SIG-M5 (cell line): Measurements from ENCODE around the gene MAP2.

Experiments
- DNase-seq: peaks from one replicate; lab custom pipeline; 2025; lab: John Stamatoyannopoulos, UW

The MAP2 gene, protein sequence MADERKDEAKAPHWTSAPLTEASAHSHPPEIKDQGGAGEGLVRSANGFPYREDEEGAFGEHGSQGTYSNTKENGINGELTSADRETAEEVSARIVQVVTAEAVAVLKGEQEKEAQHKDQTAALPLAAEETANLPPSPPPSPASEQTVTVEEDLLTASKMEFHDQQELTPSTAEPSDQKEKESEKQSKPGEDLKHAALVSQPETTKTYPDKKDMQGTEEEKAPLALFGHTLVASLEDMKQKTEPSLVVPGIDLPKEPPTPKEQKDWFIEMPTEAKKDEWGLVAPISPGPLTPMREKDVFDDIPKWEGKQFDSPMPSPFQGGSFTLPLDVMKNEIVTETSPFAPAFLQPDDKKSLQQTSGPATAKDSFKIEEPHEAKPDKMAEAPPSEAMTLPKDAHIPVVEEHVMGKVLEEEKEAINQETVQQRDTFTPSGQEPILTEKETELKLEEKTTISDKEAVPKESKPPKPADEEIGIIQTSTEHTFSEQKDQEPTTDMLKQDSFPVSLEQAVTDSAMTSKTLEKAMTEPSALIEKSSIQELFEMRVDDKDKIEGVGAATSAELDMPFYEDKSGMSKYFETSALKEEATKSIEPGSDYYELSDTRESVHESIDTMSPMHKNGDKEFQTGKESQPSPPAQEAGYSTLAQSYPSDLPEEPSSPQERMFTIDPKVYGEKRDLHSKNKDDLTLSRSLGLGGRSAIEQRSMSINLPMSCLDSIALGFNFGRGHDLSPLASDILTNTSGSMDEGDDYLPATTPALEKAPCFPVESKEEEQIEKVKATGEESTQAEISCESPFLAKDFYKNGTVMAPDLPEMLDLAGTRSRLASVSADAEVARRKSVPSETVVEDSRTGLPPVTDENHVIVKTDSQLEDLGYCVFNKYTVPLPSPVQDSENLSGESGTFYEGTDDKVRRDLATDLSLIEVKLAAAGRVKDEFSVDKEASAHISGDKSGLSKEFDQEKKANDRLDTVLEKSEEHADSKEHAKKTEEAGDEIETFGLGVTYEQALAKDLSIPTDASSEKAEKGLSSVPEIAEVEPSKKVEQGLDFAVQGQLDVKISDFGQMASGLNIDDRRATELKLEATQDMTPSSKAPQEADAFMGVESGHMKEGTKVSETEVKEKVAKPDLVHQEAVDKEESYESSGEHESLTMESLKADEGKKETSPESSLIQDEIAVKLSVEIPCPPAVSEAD (N-terminal part only)

DNA sequence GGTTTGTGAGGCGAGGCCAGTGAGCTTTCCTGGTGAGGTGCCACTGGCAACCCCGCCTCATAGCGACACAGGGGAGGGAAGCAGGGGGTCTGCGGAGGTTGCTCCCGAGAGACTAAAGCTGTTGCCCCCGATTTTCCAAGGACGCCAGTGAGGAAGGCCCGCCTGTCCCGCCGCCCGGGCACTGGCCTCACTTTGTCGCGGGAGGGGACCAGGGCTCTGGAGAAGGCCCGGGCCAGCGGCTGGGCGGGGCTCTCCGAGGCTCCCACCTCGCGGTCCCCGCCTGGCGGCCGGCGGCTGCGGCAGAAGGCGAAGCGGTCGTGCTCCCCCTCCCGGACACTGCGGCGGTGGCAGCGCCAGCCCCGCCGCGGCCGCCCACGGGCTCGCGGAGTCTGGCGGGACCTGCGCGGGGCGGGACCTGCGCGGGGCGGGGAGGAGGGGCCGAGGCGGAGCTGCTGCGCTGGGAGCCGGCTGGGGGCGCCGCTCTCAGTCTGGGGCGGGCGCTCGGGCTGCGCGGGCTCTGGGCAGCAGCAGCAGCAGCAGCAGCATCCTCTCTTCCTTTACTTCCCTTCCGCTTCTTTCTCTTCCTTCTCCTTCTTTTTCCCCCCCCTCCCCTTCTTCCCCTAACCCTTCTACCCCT, at the start of gene MAP2:
Gene MAP2 (plus strand): TSS at position 486 of the 637 bp plus-strand sequence. CDS start 229,124 bp downstream, outside the sequence.
- DNase-seq = no peak

DNA sequence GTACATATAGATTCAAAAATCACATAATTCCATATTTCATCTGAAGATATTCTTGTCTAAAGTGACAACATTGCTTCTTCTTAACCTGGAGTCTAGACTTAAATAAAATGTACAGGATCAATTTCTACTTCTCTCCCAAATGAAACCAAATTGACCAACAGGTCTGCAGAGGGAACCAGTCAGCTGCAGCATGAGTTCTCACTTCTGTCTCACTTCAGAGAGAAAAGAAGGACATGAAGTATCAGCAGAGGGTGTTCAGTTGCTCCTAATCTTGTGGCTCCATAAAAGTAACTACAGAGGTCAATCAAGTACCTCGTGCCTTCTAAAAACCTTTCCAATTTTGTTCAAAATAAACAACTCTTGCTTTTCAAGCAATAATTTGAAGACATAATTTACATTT, 47.2 kb upstream of the MAP2 start:
- no peak for DNase-seq

DNA sequence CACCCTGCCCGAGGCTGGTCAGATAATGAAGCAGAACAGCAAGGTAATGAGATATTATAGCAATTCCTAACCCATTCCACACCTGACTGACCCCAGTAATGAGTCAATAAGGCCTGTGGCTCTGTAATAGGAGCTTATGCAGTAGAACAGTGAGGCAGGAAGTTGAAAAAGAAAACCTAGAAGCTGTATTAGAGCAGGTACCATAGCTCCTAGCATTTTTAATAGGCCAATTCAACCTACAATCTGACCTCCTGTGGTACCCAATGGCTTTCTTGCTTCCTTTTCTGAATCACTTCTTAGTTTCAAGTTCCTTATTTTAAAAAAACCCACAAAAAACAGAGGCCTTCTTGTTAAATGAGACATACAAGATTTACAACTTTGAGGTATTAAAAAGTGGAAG, 43.6 kb upstream of the MAP2 start:
- DNase-seq = peak; percentile 61

DNA sequence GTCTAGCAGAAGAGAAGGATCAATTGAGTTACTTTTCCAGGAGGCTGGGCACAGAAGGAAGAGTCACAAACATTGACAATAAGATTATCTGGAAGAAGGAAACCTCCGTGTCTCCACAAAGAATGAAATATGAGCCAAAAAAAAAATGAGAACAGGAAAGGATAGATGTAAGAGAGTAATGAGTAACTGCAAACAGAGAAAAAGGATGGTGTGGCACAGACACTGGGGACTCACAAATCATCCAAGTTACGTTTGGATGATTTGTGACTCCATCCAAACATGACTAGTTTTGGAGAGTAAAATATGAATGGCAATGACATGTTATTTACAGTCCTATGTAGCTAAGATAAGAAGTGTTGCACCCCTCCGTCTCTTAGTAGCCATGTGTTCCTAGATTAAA, 42.8 kb upstream of the MAP2 start:
- DNase-seq = no peak

DNA sequence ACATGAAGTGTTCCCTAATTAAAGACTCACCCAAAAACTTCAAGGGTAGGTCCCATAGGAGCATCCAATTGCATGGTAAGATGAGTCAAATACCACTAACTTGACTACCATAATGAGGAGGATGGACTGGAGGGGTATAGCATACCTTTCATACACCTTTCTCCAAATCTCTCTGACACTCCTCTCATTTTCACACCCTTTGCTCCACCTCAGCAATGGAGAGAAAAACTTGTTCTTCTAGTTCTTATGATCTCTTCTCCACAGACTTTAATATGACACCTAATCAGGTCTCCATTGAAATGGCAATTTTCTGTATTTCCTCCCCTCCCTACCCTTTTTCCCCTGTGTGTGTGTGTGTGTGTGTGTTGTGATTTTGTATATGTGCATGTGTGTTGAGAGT, 41.1 kb upstream of the MAP2 start:
- DNase-seq = no peak

DNA sequence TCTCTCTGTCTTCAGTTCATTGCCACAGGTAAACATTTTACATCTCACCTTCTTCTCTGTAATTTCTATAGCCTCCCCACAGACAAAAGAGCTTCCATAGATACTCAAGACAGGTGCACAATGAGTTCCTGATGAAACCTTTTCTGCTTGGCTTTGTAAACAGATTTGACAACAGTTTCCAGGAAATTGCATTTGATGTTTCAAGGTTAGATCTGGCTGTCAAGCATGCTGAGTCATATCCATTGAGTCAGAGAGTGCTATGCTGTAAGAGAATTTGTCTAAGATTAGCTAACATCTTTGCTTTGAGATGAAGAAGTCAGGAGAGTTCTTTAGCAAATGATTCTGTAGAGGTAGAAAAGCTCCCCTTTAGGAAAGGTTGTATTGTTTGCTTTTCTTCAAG, 40.6 kb upstream of the MAP2 start:
- no peak for DNase-seq

DNA sequence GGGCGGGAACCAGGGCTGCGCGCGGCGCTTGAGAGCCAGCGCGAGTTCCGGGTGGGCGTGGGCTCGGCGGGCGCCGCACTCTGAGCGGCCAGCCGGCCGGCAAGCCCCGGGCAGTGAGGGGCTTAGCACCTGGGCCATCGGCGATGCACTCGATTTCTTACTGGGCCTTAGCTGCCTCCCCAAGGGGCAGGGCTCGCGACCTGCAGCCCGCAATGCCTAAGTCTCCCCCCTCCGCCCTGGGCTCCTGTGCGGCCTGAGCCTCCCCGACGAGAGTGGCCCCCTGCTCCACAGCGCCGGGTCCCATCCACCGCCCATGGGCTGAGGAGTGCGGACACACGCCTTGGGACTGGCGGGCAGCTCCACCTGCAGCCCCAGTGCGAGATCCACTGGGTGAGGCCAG, 36.5 kb upstream of the MAP2 start:
- no peak for DNase-seq

DNA sequence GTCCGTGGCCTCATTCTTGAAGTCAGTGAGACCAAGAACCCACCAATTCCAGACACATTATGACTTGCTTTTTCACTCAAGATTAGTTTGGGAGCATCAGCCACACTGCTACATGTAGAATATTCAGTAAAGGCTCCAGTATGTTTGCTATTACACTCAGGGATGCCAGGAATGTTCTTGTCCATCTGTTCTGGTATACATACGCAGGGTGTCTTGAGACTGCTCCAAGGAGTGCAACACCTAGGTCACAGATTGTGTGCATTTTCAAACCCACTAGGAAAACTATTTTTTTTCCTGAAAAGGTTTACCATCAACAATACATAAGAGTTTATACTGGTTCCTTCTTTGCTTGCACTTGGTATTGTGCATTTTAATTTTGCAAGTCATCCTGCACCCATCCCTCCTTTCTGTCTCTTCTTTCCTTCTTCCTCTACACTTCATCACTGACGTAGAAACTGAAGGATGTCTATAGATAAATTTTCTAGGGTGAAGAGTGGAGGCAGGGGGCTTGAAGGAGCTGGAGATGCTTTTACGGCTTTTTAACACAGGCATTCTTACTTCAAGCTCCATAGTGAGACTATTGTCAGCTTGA, 35.3 kb upstream of the MAP2 start:
- DNase-seq = no peak

DNA sequence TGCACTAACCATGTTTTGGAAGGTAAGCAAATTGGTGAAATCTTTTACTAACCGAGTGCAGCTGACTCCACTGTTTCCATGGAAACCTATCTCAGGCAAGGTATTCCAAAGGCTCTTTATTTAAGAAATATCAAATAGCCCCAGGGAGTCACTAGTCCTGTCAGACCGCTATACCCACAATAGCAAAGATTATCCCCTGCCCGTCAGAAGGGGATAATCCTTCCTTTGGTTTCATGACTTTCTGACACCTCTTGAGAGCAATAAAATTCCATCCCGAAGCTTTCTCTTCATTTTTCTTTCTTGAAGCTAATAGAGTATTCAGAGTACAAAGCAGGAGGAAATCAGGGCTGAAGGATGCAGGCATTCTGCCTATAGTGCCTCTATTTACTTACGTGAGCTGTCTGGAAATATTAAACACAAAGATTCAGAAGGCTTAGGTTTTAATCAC, 34.7 kb upstream of the MAP2 start:
- no peak for DNase-seq

DNA sequence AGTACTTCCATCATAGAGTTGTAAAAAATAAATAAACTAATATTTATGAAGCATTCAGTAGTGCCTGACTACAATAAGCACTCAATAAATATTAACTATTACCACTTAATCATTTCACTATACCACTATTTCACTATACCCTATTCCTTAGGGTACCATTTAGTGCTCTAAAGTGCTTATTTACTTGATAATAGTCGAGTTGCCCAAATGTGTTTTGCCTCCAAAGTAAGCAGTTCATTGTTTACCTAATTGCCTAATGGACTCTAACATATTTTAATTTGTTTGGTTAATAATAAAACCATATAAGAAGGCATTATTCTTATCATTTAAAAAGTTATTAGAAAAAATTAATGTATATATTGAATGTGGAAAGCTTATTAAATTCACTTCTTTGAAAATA, 33.0 kb upstream of the MAP2 start:
- no peak for DNase-seq

DNA sequence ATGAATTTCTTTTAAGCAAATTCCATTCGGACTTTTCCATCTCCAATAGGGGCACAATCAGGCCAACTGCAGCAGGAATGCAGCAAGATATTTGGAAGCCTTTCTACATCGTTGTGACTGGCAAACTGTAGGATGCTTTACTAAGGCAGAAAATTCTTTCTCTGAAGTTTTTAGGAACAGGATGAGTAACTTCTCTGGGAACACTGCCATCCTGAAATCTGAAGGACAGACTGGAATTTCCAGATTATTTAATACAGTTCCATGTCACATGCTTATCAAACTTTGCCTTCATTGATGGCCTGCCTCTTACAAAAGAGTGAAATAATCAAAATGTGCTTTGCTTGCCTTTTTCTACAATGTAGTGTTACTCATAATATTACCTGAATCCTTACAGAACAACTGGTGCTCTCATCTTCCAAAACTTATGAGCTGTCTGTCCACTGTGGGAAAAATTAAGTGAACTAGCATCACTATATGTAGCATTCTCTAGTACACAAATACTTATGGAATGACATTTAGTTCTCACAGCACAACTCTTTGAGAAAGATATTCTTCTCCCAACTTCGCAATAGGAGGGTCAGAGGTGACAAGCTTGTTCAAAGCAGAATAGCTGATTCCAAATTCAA, 32.0 kb upstream of the MAP2 start:
- DNase-seq = no peak

DNA sequence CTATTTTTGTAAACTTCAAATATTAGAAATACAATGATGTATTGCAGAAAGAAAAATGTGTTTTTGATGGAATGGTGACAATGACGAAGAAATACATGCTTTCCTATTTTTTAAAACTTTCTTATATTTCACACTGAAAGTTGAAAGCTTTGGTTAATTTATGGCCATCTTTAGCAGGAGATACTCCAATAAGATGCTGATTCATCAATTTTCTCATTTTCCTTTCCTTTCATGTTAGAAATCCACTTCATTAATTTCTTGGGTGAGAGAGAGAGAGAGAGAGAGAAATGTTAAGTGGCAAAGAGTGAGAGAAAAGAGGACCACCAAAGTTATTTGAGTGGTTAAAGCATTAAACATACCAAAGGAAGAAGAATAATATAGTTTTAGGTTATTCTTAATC, 28.6 kb upstream of the MAP2 start:
- no peak for DNase-seq

DNA sequence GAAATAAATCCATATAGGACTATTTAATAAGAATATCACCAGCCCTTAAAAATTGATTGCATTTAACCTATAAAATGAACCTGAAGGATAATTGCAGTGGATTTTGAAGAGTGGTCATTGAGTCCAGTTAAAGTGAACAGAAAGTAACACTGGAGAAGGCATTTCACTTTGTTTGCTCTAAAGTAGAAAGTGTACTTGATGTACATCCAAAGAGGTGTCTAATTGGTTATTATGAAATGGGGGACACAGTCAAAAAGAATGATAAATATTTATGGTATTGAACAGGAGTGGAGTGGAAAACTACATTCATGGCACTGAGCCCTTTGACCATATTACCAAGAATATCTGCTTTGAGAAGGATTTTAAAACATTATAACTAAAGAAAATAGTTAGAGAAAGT, 28.2 kb upstream of the MAP2 start:
- DNase-seq = no peak

DNA sequence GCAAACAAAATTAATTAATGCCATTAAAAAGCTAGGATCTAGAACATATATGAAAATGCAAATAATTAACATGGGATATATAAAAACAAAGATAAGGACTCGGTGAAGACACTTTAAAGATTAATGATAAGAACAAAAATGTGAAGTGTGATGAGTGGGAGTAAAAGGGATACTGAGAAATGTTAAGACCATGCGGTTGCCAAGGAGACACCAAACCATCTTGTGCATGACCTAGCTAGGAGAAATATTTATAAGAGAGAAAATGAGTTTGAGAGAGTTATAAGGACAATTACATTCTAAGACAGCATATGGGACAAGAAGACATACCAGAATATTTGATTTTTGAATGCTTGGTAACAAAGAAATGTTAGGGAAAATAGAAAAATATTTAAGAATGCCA, 25.4 kb upstream of the MAP2 start:
- no peak for DNase-seq

DNA sequence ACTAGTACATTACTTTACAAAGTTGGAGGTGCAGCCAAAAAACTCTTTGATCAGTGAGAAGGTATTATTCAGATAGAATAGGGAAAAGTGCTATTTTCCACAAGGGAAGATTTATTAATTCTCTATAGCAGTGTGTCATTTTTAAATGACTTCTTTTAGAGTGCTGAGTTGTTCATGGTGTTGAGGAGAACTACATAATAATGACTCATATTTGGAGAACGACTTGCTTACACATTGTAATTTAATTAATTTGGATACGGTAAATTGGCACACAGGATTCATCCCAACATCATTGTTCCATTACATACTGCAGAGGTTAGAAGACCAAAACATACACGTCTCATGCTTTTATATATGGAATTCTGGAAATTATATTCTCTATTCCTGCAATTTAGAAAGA, 22.1 kb upstream of the MAP2 start:
- no peak for DNase-seq

DNA sequence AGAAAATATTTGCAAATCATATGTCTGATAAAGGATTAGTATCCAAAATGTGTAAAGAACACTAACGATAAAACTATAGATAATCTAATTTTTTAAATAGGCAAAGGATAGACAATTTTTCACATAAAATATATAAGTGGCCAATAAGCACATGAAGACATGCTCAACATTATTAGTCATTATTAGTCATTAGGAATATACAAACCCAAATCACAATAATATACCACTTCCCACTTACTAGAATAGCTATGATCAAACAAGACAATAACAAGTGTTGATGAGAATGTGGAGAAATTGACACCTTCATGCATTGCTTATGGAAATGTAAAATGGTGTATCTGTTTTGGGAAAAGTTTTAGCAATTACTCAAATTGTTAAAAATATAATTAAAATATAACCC, 12.6 kb upstream of the MAP2 start:
- DNase-seq = no peak

DNA sequence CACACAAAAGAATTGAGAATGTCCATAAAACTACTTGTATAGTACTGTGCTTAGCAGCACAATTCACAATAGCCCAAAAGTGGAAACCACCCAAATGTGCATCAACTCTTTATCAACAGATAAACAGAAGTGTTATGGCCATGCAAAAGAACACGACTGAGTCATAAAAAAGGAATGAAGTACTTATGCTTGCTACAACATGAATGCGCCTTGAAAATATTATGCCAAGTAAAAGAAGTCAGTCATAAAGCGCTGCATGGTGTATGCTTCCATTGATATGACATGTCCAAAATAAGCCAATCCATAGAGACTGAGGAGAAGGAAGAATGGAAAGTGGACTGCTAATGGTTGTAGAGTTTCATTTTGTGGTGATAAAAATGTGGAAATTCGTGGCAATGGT, 12.1 kb upstream of the MAP2 start:
- no peak for DNase-seq

DNA sequence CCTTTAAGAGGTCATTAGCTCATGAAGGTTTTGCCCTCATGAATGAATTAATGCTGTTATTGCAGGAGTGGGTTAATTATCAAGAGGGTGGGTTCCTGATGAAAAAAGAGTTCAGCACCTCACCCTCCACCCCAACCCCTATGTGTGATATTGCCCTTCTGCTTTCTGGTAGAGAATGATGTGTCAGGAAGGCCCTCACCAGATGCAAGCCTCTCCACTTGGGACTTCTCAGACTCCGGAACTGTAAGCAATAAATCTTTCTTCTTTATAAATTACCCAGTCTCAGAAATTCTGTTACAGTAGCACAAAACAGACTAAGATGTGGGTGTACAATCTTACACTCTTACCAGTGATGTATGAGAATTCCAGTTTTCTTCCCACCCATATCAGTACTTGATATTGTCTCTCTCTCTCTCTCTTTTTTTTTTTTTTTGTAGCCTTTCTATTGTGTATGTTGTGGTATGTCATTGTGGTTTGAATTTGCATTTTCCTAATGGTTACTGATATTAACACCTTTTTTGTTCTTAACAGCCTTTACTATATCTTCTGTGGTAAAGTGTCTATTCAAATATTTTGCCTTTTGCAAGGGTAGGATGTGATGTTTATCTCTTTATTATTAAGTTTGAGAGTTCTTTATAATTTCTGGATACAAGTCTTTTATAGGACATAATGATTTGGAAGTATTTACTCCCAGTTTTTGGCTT, 10.4 kb upstream of the MAP2 start:
- no peak for DNase-seq

DNA sequence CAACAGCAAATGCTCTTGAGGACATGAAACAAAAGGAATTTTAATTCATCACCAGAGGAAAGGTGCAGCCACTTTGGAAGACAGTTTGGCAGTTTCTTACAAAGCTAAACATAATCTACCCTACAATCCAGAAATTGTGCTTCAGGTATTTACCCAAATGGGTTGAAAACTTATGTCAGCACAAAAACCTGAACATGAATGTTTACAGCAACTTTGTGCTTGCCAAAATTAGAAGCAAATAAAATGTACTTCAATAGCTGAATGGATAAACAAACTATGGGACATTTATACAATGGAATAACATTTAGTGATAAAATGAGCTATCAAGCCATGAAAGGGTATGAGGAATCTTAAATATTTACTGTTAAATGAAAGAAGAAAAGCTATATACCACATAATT, 6.9 kb upstream of the MAP2 start:
- no peak for DNase-seq

DNA sequence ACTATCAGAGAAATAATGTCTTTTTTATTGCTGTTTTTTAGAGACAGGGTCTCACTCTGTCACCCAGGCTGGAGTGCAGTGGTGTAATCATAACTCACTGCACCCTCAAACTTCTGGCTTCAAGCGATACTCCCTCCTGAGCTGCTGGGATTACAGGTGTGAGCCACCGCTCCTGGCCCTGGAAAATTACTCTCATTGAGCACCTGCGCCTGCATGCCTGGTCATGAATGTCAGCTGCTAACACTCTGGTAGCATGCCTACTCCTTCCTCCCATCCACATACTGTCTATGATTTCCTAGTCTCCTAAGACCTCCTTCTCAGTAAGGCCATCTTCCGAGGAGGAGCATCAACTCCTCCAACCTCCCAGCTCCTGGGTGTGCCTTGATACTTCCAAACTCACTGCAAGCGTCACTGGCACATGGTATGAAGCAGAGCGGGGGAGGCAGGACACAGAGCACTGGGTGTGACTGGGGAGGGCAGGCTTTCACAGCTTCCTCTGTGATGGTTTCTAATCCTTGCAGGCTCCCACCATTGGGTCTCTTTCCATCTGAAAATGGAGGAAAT, 1.6 kb upstream of the MAP2 start:
- no peak for DNase-seq
